T-helper 2 cell treated with Interferon-gamma antibody and Interleukin-4, amounts not matched to agents 5 μg/mL and 100 μg/mL, for 36 hours (primary cell): ENCODE results near the gene PHACTR3.
"Not testable (repeated sequence)": the region's sequence is repeated elsewhere in the genome, so short reads cannot be mapped to it uniquely, and the experiment has no call there.

Source experiments
- DNase-seq: peaks from one replicate; pipeline ENCODE4 v3.0.0; 2021; ENCODE audit warnings: low spot score
- H3K27ac Mint-ChIP-seq: one replicate; pipeline ENCODE4 v1.8.0; 2021; ENCODE audit warnings: mild to moderate bottlenecking, mixed read lengths
- H3K27me3 Mint-ChIP-seq: one replicate; pipeline ENCODE4 v1.8.0; 2021; ENCODE audit warnings: low read depth, mixed read lengths
- H3K36me3 Mint-ChIP-seq: one replicate; pipeline ENCODE4 v1.8.0; 2021; ENCODE audit warnings: low read depth, mixed read lengths
- H3K4me1 Mint-ChIP-seq: one replicate; pipeline ENCODE4 v1.8.0; 2021; ENCODE audit warnings: low read depth, mixed read lengths
- H3K4me3 Mint-ChIP-seq: one replicate; pipeline ENCODE4 v1.8.0; 2022; ENCODE audit warnings: mild to moderate bottlenecking, moderate library complexity, mixed read lengths
- H3K9me3 Mint-ChIP-seq: one replicate; pipeline ENCODE4 v1.8.0; 2021; ENCODE audit warnings: mixed read lengths

Gene PHACTR3

GRCh38 chr20:59848182-59848581, 243.8 kb downstream of the PHACTR3 start:
- no peak for DNase-seq
- H3K4me3 Mint-ChIP-seq: no peak overlapping the region
- H3K9me3 Mint-ChIP-seq: no peaks in the 10 kb centered on the region
- H3K4me1 Mint-ChIP-seq: no peaks in the 10 kb centered on the region
- H3K27ac Mint-ChIP-seq: no peak overlapping the region
- H3K27me3 Mint-ChIP-seq: peaks cover 4% of the 10 kb centered on the region
- H3K36me3 Mint-ChIP-seq: no peaks in the 10 kb centered on the region

GRCh38 chr20:59850018-59850641, 245.8 kb downstream of the PHACTR3 start:
- no peaks in the 10 kb centered on the region for H3K4me1 Mint-ChIP-seq
- DNase-seq: no peak
- no peaks in the 10 kb centered on the region for H3K9me3 Mint-ChIP-seq
- peaks cover 4% of the 10 kb centered on the region for H3K27me3 Mint-ChIP-seq
- H3K27ac Mint-ChIP-seq: no peak overlapping the region
- H3K4me3 Mint-ChIP-seq: no peak overlapping the region
- no peaks in the 10 kb centered on the region for H3K36me3 Mint-ChIP-seq

DNA sequence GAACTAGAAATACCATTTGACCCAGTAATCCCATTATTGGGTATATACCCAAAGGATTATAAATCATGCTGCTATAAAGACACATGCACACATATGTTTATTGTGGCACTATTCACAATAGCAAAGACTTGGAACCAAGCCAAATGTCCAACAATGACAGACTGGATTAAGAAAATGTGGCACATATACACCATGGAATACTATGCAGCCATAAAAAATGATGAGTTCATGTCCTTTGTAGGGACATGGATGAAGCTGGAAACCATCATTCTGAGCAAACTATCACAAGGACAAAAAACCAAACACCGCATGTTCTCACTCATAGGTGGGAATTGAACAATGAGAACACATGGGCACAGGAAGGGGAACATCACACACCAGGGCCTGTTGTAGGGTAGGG, 252.2 kb downstream of the PHACTR3 start:
- H3K27me3 Mint-ChIP-seq, H3K27ac Mint-ChIP-seq, H3K4me3 Mint-ChIP-seq: not testable (repeated sequence)

DNA sequence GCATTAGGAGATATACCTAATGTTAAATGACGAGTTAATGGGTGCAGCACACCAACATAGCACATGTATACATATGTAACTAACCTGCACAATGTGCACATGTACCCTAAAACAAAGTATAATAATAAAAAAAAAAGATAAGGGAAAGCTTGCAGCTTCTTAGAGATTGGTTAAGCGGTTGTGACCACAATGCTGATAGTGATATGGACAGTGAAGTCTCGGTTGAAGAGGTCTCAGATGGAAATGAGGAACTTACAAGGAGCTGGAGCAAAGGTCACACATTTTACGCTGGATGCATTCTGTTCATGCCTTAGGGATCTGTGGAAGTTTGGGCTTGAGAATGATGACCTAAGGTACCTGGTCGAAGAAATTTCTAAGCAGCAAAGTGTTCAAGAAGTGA, 252.6 kb downstream of the PHACTR3 start:
- H3K27ac Mint-ChIP-seq, H3K4me1 Mint-ChIP-seq, H3K4me3 Mint-ChIP-seq, H3K27me3 Mint-ChIP-seq, H3K36me3 Mint-ChIP-seq, H3K9me3 Mint-ChIP-seq, DNase-seq: not testable (repeated sequence)

More for the DNA sequence above, 252.2 kb downstream of the PHACTR3 start:
- H3K36me3 Mint-ChIP-seq, H3K4me1 Mint-ChIP-seq, H3K9me3 Mint-ChIP-seq, DNase-seq: not testable (repeated sequence)

DNA sequence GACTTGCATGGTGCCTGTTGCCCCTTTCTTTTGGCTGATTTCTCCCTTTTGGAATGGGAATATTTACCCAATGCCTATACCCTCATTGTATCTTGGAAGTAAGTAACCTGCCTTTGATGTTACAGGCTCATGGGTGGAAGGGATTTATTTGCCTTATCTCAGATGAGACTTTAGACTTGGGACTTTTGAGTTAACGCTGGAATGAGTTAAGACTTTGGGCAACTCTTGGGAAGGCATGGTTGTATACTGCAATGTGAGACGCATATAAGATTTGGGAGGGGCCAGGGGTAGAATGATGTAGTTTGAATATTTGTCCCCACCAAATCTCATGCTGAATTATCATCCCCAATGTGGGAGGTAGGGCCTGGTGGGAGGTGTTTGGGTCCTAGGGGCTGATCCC, 253.6 kb downstream of the PHACTR3 start:
- H3K27me3 Mint-ChIP-seq: peaks cover 5% of the 10 kb centered on the region
- H3K4me3 Mint-ChIP-seq: no peak overlapping the region
- H3K36me3 Mint-ChIP-seq: peaks cover 1% of the 10 kb centered on the region
- no peaks in the 10 kb centered on the region for H3K9me3 Mint-ChIP-seq
- H3K27ac Mint-ChIP-seq: no peak overlapping the region
- H3K4me1 Mint-ChIP-seq: no peaks in the 10 kb centered on the region
- DNase-seq: no peak

- no peak for DNase-seq
- no peak overlapping the region for H3K27ac Mint-ChIP-seq
- peaks cover 6% of the 10 kb centered on the region for H3K27me3 Mint-ChIP-seq
- no peak overlapping the region for H3K4me3 Mint-ChIP-seq
- H3K36me3 Mint-ChIP-seq: peaks cover 1% of the 10 kb centered on the region
- no peaks in the 10 kb centered on the region for H3K4me1 Mint-ChIP-seq
- H3K9me3 Mint-ChIP-seq: no peaks in the 10 kb centered on the region
Measured at GRCh38 chr20:59858425-59858824, 254.1 kb downstream of the PHACTR3 start.

DNA sequence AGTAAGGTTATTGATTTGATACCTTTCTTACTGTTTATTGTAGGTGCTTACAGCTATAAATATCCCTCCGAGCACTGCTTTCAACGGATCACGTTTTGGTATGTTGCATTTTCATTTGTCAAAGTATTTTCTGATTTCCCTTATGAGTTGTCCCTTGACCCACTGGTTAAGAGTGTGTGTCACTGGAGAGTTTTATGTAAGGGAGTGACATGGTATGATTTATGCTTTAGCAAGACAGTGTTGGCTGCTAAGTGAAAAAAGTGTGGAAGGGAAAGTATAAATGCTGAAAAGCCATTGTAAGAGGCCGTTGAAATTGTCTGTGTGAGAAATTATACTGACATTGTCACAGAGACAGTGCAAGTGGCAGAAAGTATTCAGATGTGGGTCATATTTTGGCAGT, 257.1 kb downstream of the PHACTR3 start:
- H3K4me1 Mint-ChIP-seq: no peaks in the 10 kb centered on the region
- DNase-seq: no peak
- no peak overlapping the region for H3K4me3 Mint-ChIP-seq
- H3K27ac Mint-ChIP-seq: no peak overlapping the region
- H3K27me3 Mint-ChIP-seq: peaks cover 6% of the 10 kb centered on the region
- no peaks in the 10 kb centered on the region for H3K9me3 Mint-ChIP-seq
- H3K36me3 Mint-ChIP-seq: no peaks in the 10 kb centered on the region

- DNase-seq: no peak
- no peaks in the 10 kb centered on the region for H3K9me3 Mint-ChIP-seq
- H3K27ac Mint-ChIP-seq: no peak overlapping the region
- H3K4me3 Mint-ChIP-seq: no peak overlapping the region
- H3K27me3 Mint-ChIP-seq: peaks cover 8% of the 10 kb centered on the region
- no peaks in the 10 kb centered on the region for H3K36me3 Mint-ChIP-seq
- no peaks in the 10 kb centered on the region for H3K4me1 Mint-ChIP-seq
Measured at GRCh38 chr20:59863058-59863457, 258.7 kb downstream of the PHACTR3 start.

DNA sequence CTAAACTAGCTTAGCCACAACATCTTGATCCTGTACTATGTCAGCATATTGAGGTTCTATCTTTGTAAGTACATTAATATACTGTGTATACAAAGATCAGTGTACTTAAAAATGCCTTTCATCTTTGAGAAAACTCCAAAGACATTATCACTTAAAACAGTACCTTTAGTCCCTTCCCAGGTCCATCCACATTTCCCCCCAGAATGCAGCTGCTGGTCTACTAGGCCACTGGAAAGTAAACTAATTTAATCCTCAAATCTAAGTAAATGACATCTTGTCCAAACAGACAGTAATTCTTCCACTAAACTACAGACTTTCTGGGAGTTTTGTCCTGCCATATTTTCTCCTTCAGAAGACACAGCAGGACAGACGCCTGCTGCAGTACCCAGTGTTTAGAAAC, 260.4 kb downstream of the PHACTR3 start:
- Mint-ChIP-seq H3K27me3 (peaks cover 11% of the 10 kb centered on the region), H3K4me1 (no peaks in the 10 kb centered on the region), H3K4me3 (no peak overlapping the region), H3K9me3 (no peaks in the 10 kb centered on the region), H3K36me3 (no peaks in the 10 kb centered on the region), H3K27ac (no peak overlapping the region)
- DNase-seq: no peak

DNA sequence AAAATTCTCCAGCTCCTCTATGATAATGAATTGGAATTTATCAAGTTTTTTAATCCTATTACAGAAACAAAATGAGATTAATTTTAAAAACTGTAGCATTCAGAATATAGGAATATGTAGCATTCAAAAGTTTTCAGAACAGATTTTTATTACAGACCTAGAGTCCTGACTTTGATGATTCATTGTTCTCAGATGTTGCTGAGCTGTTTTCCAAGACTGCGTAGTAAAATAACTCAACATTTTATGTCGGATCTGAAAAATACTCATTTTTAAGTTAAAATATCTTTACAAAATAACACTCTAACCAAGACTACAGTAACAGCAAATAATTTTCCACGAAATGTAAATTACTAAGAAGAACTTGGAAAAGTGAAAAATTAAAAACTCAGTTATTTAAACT, 262.0 kb downstream of the PHACTR3 start:
- Mint-ChIP-seq H3K9me3 (no peaks in the 10 kb centered on the region), H3K4me1 (peaks cover 2% of the 10 kb centered on the region), H3K4me3 (no peak overlapping the region), H3K36me3 (no peaks in the 10 kb centered on the region), H3K27ac (no peak overlapping the region), H3K27me3 (peaks cover 11% of the 10 kb centered on the region)
- DNase-seq: no peak

GRCh38 chr20:59871096-59871495, 266.8 kb downstream of the PHACTR3 start:
- no peaks in the 10 kb centered on the region for H3K36me3 Mint-ChIP-seq
- H3K4me1 Mint-ChIP-seq: peaks cover 5% of the 10 kb centered on the region
- H3K4me3 Mint-ChIP-seq: no peak overlapping the region
- no peak overlapping the region for H3K27ac Mint-ChIP-seq
- H3K9me3 Mint-ChIP-seq: no peaks in the 10 kb centered on the region
- peaks cover 5% of the 10 kb centered on the region for H3K27me3 Mint-ChIP-seq
- no peak for DNase-seq

GRCh38 chr20:59873409-59873808, 269.1 kb downstream of the PHACTR3 start:
- H3K27me3 Mint-ChIP-seq: peaks cover 3% of the 10 kb centered on the region
- DNase-seq: no peak
- H3K4me3 Mint-ChIP-seq: no peak overlapping the region
- H3K4me1 Mint-ChIP-seq: peaks cover 5% of the 10 kb centered on the region
- H3K36me3 Mint-ChIP-seq: no peaks in the 10 kb centered on the region
- no peak overlapping the region for H3K27ac Mint-ChIP-seq
- H3K9me3 Mint-ChIP-seq: no peaks in the 10 kb centered on the region

GRCh38 chr20:59880198-59880597, 275.9 kb downstream of the PHACTR3 start:
- Mint-ChIP-seq H3K36me3 (peaks cover 1% of the 10 kb centered on the region), H3K27ac (no peak overlapping the region), H3K4me3 (no peak overlapping the region), H3K4me1 (no peaks in the 10 kb centered on the region), H3K9me3 (no peaks in the 10 kb centered on the region), H3K27me3 (no peaks in the 10 kb centered on the region)
- no peak for DNase-seq

DNA sequence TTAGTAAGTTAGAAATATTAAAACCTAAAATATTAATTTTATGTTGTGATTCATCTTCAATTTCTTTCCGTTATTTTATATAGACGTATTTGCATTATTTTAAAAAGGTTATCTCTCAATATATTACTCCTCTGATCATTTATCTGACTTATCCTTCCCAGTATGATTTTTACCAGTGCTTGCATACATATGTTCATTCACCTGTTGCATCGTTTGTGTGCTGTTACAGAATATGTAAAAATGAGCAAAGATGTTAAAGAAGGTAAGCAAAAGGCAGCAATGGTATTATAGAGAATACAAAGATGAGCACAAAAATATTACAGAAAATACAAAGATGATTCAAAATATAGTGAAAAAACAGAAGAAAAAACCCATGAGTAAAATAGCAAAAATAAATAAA, 280.2 kb downstream of the PHACTR3 start:
- DNase-seq: no peak
- no peak overlapping the region for H3K27ac Mint-ChIP-seq
- H3K27me3 Mint-ChIP-seq: no peaks in the 10 kb centered on the region
- no peaks in the 10 kb centered on the region for H3K36me3 Mint-ChIP-seq
- no peak overlapping the region for H3K4me3 Mint-ChIP-seq
- no peaks in the 10 kb centered on the region for H3K4me1 Mint-ChIP-seq
- H3K9me3 Mint-ChIP-seq: no peaks in the 10 kb centered on the region

- Mint-ChIP-seq H3K9me3 (no peaks in the 10 kb centered on the region), H3K27ac (no peak overlapping the region), H3K4me3 (no peak overlapping the region), H3K27me3 (no peaks in the 10 kb centered on the region), H3K36me3 (no peaks in the 10 kb centered on the region), H3K4me1 (no peaks in the 10 kb centered on the region)
- no peak for DNase-seq
Measured at GRCh38 chr20:59888050-59888449, 283.7 kb downstream of the PHACTR3 start.
